C4-2B (cell line): ENCODE measurements around the gene MYO1H.

ENCODE experiments used
- ZFX ChIP-seq: fragments of 450-650 bp; IDR thresholded peaks from 2 replicates; pipeline ENCODE4 v1.6.1; 2017
- TF ChIP-seq, protein P1 (sequence below): fragments of 450-650 bp; conservative IDR thresholded peaks from 2 replicates; pipeline ENCODE4 v1.5.1; 2017; ENCODE audit warnings: mild to moderate bottlenecking

GRCh38 chr12:109378569-109378968 lies 30.9 kb downstream of the MYO1H start:
- TF ChIP-seq, protein P1, sequence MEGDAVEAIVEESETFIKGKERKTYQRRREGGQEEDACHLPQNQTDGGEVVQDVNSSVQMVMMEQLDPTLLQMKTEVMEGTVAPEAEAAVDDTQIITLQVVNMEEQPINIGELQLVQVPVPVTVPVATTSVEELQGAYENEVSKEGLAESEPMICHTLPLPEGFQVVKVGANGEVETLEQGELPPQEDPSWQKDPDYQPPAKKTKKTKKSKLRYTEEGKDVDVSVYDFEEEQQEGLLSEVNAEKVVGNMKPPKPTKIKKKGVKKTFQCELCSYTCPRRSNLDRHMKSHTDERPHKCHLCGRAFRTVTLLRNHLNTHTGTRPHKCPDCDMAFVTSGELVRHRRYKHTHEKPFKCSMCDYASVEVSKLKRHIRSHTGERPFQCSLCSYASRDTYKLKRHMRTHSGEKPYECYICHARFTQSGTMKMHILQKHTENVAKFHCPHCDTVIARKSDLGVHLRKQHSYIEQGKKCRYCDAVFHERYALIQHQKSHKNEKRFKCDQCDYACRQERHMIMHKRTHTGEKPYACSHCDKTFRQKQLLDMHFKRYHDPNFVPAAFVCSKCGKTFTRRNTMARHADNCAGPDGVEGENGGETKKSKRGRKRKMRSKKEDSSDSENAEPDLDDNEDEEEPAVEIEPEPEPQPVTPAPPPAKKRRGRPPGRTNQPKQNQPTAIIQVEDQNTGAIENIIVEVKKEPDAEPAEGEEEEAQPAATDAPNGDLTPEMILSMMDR: no peak
- TF ChIP-seq ZFX: no peak
